GM13976 (cell line): ENCODE measurements around the gene PKD2L1.

Experiments
- DNase-seq: peaks from one replicate; pipeline ENCODE4 v3.0.0; 2012; ENCODE audit warnings: low spot score
- CTCF ChIP-seq: IDR thresholded peaks from 2 replicates; pipeline ENCODE4 v1.5.1; 2012; ENCODE audit warnings: borderline replicate concordance, mild to moderate bottlenecking; ENCODE audit not compliant: insufficient read depth; ENCODE audit errors: extremely low read depth, missing control alignments, control extremely low read depth
- in situ Hi-C: fragments of 300-500 bp; cut with MboI; formaldehyde crosslinking; loops from one replicate; pipeline ENCODE4 v1.12.0; 2022; ENCODE audit warnings: low sequenced_read_pairs, mixed read lengths, inconsistent platforms; ENCODE audit not compliant: unreplicated experiment

The PKD2L1 gene

GRCh38 chr10:100253041-100253440 lies 77.0 kb downstream of the PKD2L1 start:
- in situ Hi-C loops: no loop called here
- TF ChIP-seq CTCF: no peak
- DNase-seq: no peak

- no peak for TF ChIP-seq CTCF
- in situ Hi-C loops: no loop called here
- DNase-seq: no peak
These were observed 81.2 kb downstream of the PKD2L1 start for GRCh38 chr10:100248820-100249219.

GRCh38 chr10:100245484-100246220 lies 84.4 kb downstream of the PKD2L1 start:
- no peak for DNase-seq
- in situ Hi-C loops: no loop called here
- no peak for TF ChIP-seq CTCF

- TF ChIP-seq CTCF: no peak
- DNase-seq: no peak
- in situ Hi-C loops: no loop called here
These were observed 90.2 kb downstream of the PKD2L1 start for GRCh38 chr10:100239851-100240250.

GRCh38 chr10:100238429-100238828 lies 91.6 kb downstream of the PKD2L1 start:
- no peak for TF ChIP-seq CTCF
- in situ Hi-C loops: no loop called here
- peak; percentile 38 for DNase-seq
